NK-92 treated with Interleukin-12 subunit alpha and Interleukin-12 subunit beta, amount 100 ng/mL, for 24 hours (cell line): ENCODE measurements around the gene DSE.
"Not testable (repeated sequence)": the region's sequence is repeated elsewhere in the genome, so short reads cannot be mapped to it uniquely, and the experiment has no call there.

Source experiments
- DNase-seq: peaks from one replicate; lab custom pipeline; 2025; lab: John Stamatoyannopoulos, UW

DSE gene

GRCh38 chr6:116370760-116371119 is at the start of gene DSE:
Gene DSE, plus strand, starts transcription at chr6:116370947. Its CDS starts 28,304 bp downstream, at chr6:116399251.
- DNase-seq = no peak

- not testable (repeated sequence) for DNase-seq
Measured at GRCh38 chr6:116321933-116322332, 48.8 kb upstream of the DSE start.

GRCh38 chr6:116323863-116324262 is 46.9 kb upstream of the DSE start:
- DNase-seq = no peak

- not testable (repeated sequence) for DNase-seq
Measured at GRCh38 chr6:116325634-116326132, 45.1 kb upstream of the DSE start.

- no peak for DNase-seq
Measured at GRCh38 chr6:116326181-116326671, 44.5 kb upstream of the DSE start.

- DNase-seq = no peak
Measured at GRCh38 chr6:116326996-116327395, 43.8 kb upstream of the DSE start.

- no peak for DNase-seq
Measured at GRCh38 chr6:116327803-116328527, 42.8 kb upstream of the DSE start.

- no peak for DNase-seq
Measured at GRCh38 chr6:116328528-116328903, 42.2 kb upstream of the DSE start.

GRCh38 chr6:116329156-116329555 is 41.6 kb upstream of the DSE start:
- DNase-seq = no peak

GRCh38 chr6:116330511-116330910 is 40.2 kb upstream of the DSE start:
- DNase-seq = no peak

GRCh38 chr6:116332096-116332495 is 38.7 kb upstream of the DSE start:
- DNase-seq = no peak

GRCh38 chr6:116334638-116335409 is 35.9 kb upstream of the DSE start:
- not testable (repeated sequence) for DNase-seq

GRCh38 chr6:116335612-116336215 is 35.0 kb upstream of the DSE start:
- no peak for DNase-seq

GRCh38 chr6:116338943-116339342 is 31.8 kb upstream of the DSE start:
- no peak for DNase-seq

- DNase-seq = not testable (repeated sequence)
Measured at GRCh38 chr6:116340625-116341024, 30.1 kb upstream of the DSE start.

- no peak for DNase-seq
Measured at GRCh38 chr6:116349216-116349615, 21.5 kb upstream of the DSE start.

- no peak for DNase-seq
Measured at GRCh38 chr6:116351101-116351500, 19.6 kb upstream of the DSE start.

- no peak for DNase-seq
Measured at GRCh38 chr6:116352515-116353471, 18.0 kb upstream of the DSE start.

- DNase-seq = no peak
Measured at GRCh38 chr6:116354236-116354635, 16.5 kb upstream of the DSE start.

- DNase-seq = no peak
Measured at GRCh38 chr6:116355796-116356195, 15.0 kb upstream of the DSE start.

- DNase-seq = no peak
Measured at GRCh38 chr6:116359131-116359530, 11.6 kb upstream of the DSE start.

- no peak for DNase-seq
Measured at GRCh38 chr6:116359835-116360234, 10.9 kb upstream of the DSE start.
